GM04503 (cell line): ENCODE data around the gene PSMD9.

Source experiments
- DNase-seq: peaks from one replicate; pipeline ENCODE4 v3.0.0-alpha.2; 2012; ENCODE audit warnings: low read depth

The PSMD9 gene

GRCh38 chr12:121955258-121956237 lies 67.0 kb downstream of the PSMD9 start:
- DNase-seq: no peak

GRCh38 chr12:121957861-121958515 lies 69.4 kb downstream of the PSMD9 start:
- no peak for DNase-seq

- no peak for DNase-seq
Observed at GRCh38 chr12:121958541-121959240, 70.1 kb downstream of the PSMD9 start.

GRCh38 chr12:121960541-121960940 lies 72.0 kb downstream of the PSMD9 start:
- no peak for DNase-seq

GRCh38 chr12:121961195-121961879 lies 72.7 kb downstream of the PSMD9 start:
- DNase-seq: no peak

GRCh38 chr12:121963341-121964018 lies 74.9 kb downstream of the PSMD9 start:
- DNase-seq: no peak

- peak; percentile 88 for DNase-seq
Observed at GRCh38 chr12:121964813-121965643, 76.4 kb downstream of the PSMD9 start.

- no peak for DNase-seq
Observed at GRCh38 chr12:121966959-121967358, 78.4 kb downstream of the PSMD9 start.
